Mucosa of stomach (tissue), 1 donor: ENCODE results near the gene STX7.

ENCODE experiments used
- H3K27me3 ChIP-seq: one replicate; pipeline ENCODE4 v1.7.0; 2013; ENCODE audit warnings: mild to moderate bottlenecking, low read length; ENCODE audit not compliant: control insufficient read depth, insufficient read depth
- H3K36me3 ChIP-seq: one replicate; pipeline ENCODE4 v1.7.0; 2013; ENCODE audit warnings: low read length; ENCODE audit not compliant: control insufficient read depth, insufficient read depth
- H3K4me1 ChIP-seq: one replicate; pipeline ENCODE4 v1.7.0; 2013; ENCODE audit warnings: mild to moderate bottlenecking, low read length; ENCODE audit not compliant: control insufficient read depth, insufficient read depth
- H3K4me3 ChIP-seq: one replicate; pipeline ENCODE4 v1.7.0; 2013; ENCODE audit warnings: low read length
- H3K9ac ChIP-seq: one replicate; pipeline ENCODE4 v1.7.0; 2013; ENCODE audit warnings: mild to moderate bottlenecking, low read length, moderate library complexity
- H3K9me3 ChIP-seq: one replicate; pipeline ENCODE4 v1.7.0; 2013; ENCODE audit warnings: mild to moderate bottlenecking, low read length, moderate library complexity; ENCODE audit not compliant: control insufficient read depth
- donor health status: Pancreatic carcinoma.

STX7 gene

GRCh38 chr6:132504757-132505156 lies 8.2 kb downstream of the STX7 start:
- Histone ChIP-seq H3K4me3 (no peak overlapping the region), H3K36me3 (peaks cover 13% of the 10 kb centered on the region), H3K9ac (peak overlapping the region; percentile 36), H3K9me3 (no peaks in the 10 kb centered on the region), H3K27me3 (no peaks in the 10 kb centered on the region), H3K4me1 (peaks cover 16% of the 10 kb centered on the region)

GRCh38 chr6:132499757-132500156 lies 13.2 kb downstream of the STX7 start:
- Histone ChIP-seq H3K27me3 (no peaks in the 10 kb centered on the region), H3K36me3 (peaks cover 8% of the 10 kb centered on the region), H3K4me1 (peaks cover 7% of the 10 kb centered on the region), H3K4me3 (no peak overlapping the region), H3K9ac (no peak overlapping the region), H3K9me3 (no peaks in the 10 kb centered on the region)

- peaks cover 8% of the 10 kb centered on the region for H3K36me3 ChIP-seq
Measured at GRCh38 chr6:132498638-132499037, 14.3 kb downstream of the STX7 start.

GRCh38 chr6:132496519-132497180 lies 16.3 kb downstream of the STX7 start:
- no peaks in the 10 kb centered on the region for H3K9me3 ChIP-seq
- H3K36me3 ChIP-seq: peaks cover 5% of the 10 kb centered on the region
- no peaks in the 10 kb centered on the region for H3K4me1 ChIP-seq
- no peak overlapping the region for H3K4me3 ChIP-seq
- no peaks in the 10 kb centered on the region for H3K27me3 ChIP-seq
- H3K9ac ChIP-seq: no peak overlapping the region

More at GRCh38 chr6:132498638-132499037, 14.3 kb downstream of the STX7 start:
- H3K27me3 ChIP-seq: no peaks in the 10 kb centered on the region
- no peak overlapping the region for H3K4me3 ChIP-seq
- no peak overlapping the region for H3K9ac ChIP-seq
- H3K4me1 ChIP-seq: no peaks in the 10 kb centered on the region
- H3K9me3 ChIP-seq: no peaks in the 10 kb centered on the region

- Histone ChIP-seq H3K36me3 (no peaks in the 10 kb centered on the region), H3K9ac (no peak overlapping the region), H3K4me3 (no peak overlapping the region), H3K4me1 (no peaks in the 10 kb centered on the region), H3K9me3 (no peaks in the 10 kb centered on the region), H3K27me3 (no peaks in the 10 kb centered on the region)
Measured at GRCh38 chr6:132495604-132496079, 17.3 kb downstream of the STX7 start.

GRCh38 chr6:132494954-132495353 lies 18.0 kb downstream of the STX7 start:
- Histone ChIP-seq H3K9me3 (no peaks in the 10 kb centered on the region), H3K9ac (no peak overlapping the region), H3K4me1 (no peaks in the 10 kb centered on the region), H3K4me3 (no peak overlapping the region), H3K27me3 (no peaks in the 10 kb centered on the region), H3K36me3 (no peaks in the 10 kb centered on the region)

GRCh38 chr6:132491881-132492280 lies 21.0 kb downstream of the STX7 start:
- Histone ChIP-seq H3K27me3 (no peaks in the 10 kb centered on the region), H3K9me3 (no peaks in the 10 kb centered on the region), H3K4me3 (no peak overlapping the region), H3K4me1 (no peaks in the 10 kb centered on the region), H3K36me3 (no peaks in the 10 kb centered on the region), H3K9ac (no peak overlapping the region)

GRCh38 chr6:132491303-132491702 lies 21.6 kb downstream of the STX7 start:
- H3K9me3 ChIP-seq: no peaks in the 10 kb centered on the region
- H3K4me3 ChIP-seq: no peak overlapping the region
- no peaks in the 10 kb centered on the region for H3K4me1 ChIP-seq
- no peaks in the 10 kb centered on the region for H3K27me3 ChIP-seq
- no peak overlapping the region for H3K9ac ChIP-seq
- H3K36me3 ChIP-seq: no peaks in the 10 kb centered on the region

GRCh38 chr6:132490478-132491204 lies 22.3 kb downstream of the STX7 start:
- H3K27me3 ChIP-seq: no peaks in the 10 kb centered on the region
- no peak overlapping the region for H3K9ac ChIP-seq
- H3K4me1 ChIP-seq: no peaks in the 10 kb centered on the region
- no peak overlapping the region for H3K4me3 ChIP-seq
- H3K36me3 ChIP-seq: no peaks in the 10 kb centered on the region
- H3K9me3 ChIP-seq: no peaks in the 10 kb centered on the region

GRCh38 chr6:132490024-132490423 lies 22.9 kb downstream of the STX7 start:
- Histone ChIP-seq H3K4me3 (no peak overlapping the region), H3K36me3 (no peaks in the 10 kb centered on the region), H3K9ac (no peak overlapping the region)

GRCh38 chr6:132489376-132489775 lies 23.5 kb downstream of the STX7 start:
- Histone ChIP-seq H3K4me1 (no peaks in the 10 kb centered on the region), H3K27me3 (no peaks in the 10 kb centered on the region), H3K9me3 (no peaks in the 10 kb centered on the region), H3K36me3 (no peaks in the 10 kb centered on the region), H3K4me3 (no peak overlapping the region), H3K9ac (no peak overlapping the region)

More at GRCh38 chr6:132490024-132490423, 22.9 kb downstream of the STX7 start:
- Histone ChIP-seq H3K27me3 (no peaks in the 10 kb centered on the region), H3K4me1 (no peaks in the 10 kb centered on the region), H3K9me3 (no peaks in the 10 kb centered on the region)

- no peaks in the 10 kb centered on the region for H3K27me3 ChIP-seq
- H3K9ac ChIP-seq: no peak overlapping the region
- H3K4me3 ChIP-seq: no peak overlapping the region
- no peaks in the 10 kb centered on the region for H3K36me3 ChIP-seq
- H3K9me3 ChIP-seq: no peaks in the 10 kb centered on the region
- no peaks in the 10 kb centered on the region for H3K4me1 ChIP-seq
Measured at GRCh38 chr6:132487762-132488161, 25.2 kb downstream of the STX7 start.
